ENCODE measurements around the gene TMEM184A. TPM values are rescaled to one million over a fixed set of nuclear protein-coding genes. Genes with fewer than 3 reads are reported as not detected.

The TMEM184A gene
- total and polyA plus RNA-seq, 2 of the 13 experiments (the other 11 are each of a cell fraction or from before 2014, with no cell fraction given) = 9.5 to 20.4 TPM

DNA sequence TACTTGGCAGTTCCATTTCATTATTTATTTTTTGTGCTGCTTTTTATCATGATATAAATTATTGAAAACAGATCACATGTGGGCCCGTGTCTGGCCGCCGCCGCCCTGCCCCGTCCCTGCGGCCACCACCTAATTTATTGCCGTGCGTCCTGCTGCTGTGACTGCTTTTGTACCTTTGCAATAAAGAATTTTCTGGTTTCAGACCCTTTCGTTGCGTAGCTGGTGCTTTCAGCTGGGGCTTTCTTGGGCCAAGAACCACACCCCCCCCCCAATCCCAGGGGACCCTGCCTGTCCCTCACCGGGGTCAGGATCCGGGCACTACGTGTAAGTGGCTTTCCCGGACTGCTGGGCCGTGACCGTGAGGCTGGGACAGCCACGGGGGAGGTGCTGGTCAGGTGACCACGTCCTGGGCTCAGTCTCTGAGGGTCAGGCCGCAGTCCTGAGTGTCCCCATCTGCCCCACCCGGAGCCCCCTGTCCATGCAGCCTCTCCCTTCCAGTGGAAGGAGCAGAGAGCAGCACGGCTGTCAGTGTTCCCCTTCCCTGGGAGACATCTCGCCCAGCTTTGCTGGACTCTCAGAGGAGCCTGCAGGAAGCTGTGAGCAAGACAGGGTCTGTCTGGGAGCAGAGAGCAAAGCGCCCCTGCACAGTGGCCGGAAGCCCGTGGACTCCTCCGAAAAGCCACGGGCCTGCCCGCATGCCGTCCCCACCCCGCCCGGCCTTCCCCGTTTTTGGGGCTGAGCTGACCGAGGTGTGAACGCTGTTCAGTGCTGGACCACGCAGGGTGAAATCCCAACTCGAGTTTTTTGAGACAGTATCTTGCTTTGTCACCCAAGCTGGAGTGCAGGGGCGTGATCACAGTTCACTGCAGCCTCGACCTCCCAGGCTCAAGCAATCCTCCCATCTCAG, 12.9 kb downstream of the TMEM184A start:
- H2AFZ ChIP-seq (ENCODE audit: low read length) = no peak overlapping the region
- no peaks in the 10 kb centered on the region for H3K9me3 ChIP-seq (ENCODE audit: low read length)
- CTCF ChIA-PET (ENCODE audit: low intra/inter-chr PET ratio, low total read pairs) = no interaction called here
- H4K20me1 ChIP-seq (ENCODE audit: insufficient read depth, low read length) = no peaks in the 10 kb centered on the region
- in situ Hi-C loops (cut with HindIII; ENCODE audit: extremely low pct_ligation_motif_present, low pct_unique_long_range_greater_than_20kb) (no loop called here), intact Hi-C loops (cut with micrococcal nuclease; ENCODE audit: unreplicated experiment) (no loop called here)
- 96% methylated on average over 29 of the region's 38 CpGs for WGBS (ENCODE audit: low lambda C conversion rate)
- H3K4me2 ChIP-seq (ENCODE audit: low read depth, low read length) = no peak overlapping the region
- no peak overlapping the region for H3K27ac ChIP-seq (ENCODE audit: extremely low read length, insufficient read depth, low read length)
- FAIRE-seq (no peak), ATAC-seq (no peak), DNase-seq (ENCODE audit: low spot score) (no peak)
- peaks cover 8% of the 10 kb centered on the region for H3K79me2 ChIP-seq (ENCODE audit: insufficient read depth, low read length)
- no TSS peak for BruUV-seq (replicated peaks)
- H3K4me3 ChIP-seq (replicated peaks in 1 of 3; ENCODE audit: insufficient read depth in 1 of 3, low read depth in 2 of 3, low read length in 3 of 3) = no peak overlapping the region
- no peaks in the 10 kb centered on the region for H3K4me1 ChIP-seq (ENCODE audit: insufficient read depth, low read length)
- POLR2A ChIA-PET = interaction anchor here (4.8 kb wide), 1 partner anchor 12 kb away, joined by 30 read pairs; the partner anchor contains the start of gene TMEM184A
- H3K9ac ChIP-seq (ENCODE audit: insufficient read depth, low read depth, low read length) = no peak overlapping the region
- no peaks in the 10 kb centered on the region for H3K27me3 ChIP-seq (ENCODE audit: control insufficient read depth in 1 of 2, insufficient read depth in 2 of 2, low read length in 2 of 2)
- peaks cover 12 to 27% of the 10 kb centered on the region in 2 experiments; a peak in 4 of 5 replicates for H3K36me3 ChIP-seq (replicated peaks in 1 of 2; ENCODE audit: control insufficient read depth in 1 of 2, insufficient read depth in 2 of 2, low read length in 2 of 2)
- 0 out of 2 replicates have a peak, but pooled peaks have one; percentile 14 for TF ChIP-seq HNF1B (CRISPR knock-in tag; IDR thresholded peaks at IDR 0.05)
- TF ChIP-seq AGO2 (optimal IDR thresholded peaks at IDR 0.05; ENCODE audit: low read depth, low read length) = peak; percentile 95
- TF ChIP-seq POLR2AphosphoS5 (IDR thresholded peaks at IDR 0.05; ENCODE audit: low read depth, low read length) = peak; percentile 25; the same call in 1 of the 2 replicates
- TF ChIP-seq AGO1 (IDR thresholded peaks at IDR 0.05; ENCODE audit: low read depth, low read length, poor library complexity, severe bottlenecking) = peak; percentile 100
- TF ChIP-seq FUBP1 (CRISPR knock-in tag; IDR thresholded peaks at IDR 0.05; ENCODE audit: borderline replicate concordance) = no peak
- 0 out of 2 replicates have a peak, but pooled peaks have one; percentile 6 for TF ChIP-seq ZNF776 (CRISPR knock-in tag; IDR thresholded peaks at IDR 0.05)
- TF ChIP-seq RXRA (CRISPR knock-in tag; IDR thresholded peaks at IDR 0.05) = no peak
- TF ChIP-seq MED1 (CRISPR knock-in tag; IDR thresholded peaks at IDR 0.05) = 0 out of 2 replicates have a peak, but pooled peaks have one; percentile 4
- no peak for TF ChIP-seq ZNF276 (CRISPR knock-in tag; IDR thresholded peaks at IDR 0.05; ENCODE audit: low read depth)
- TF ChIP-seq SP2 (CRISPR knock-in tag; IDR thresholded peaks at IDR 0.05) = peak; percentile 17; the same call in 1 of the 2 replicates
- TF ChIP-seq, protein P1, sequence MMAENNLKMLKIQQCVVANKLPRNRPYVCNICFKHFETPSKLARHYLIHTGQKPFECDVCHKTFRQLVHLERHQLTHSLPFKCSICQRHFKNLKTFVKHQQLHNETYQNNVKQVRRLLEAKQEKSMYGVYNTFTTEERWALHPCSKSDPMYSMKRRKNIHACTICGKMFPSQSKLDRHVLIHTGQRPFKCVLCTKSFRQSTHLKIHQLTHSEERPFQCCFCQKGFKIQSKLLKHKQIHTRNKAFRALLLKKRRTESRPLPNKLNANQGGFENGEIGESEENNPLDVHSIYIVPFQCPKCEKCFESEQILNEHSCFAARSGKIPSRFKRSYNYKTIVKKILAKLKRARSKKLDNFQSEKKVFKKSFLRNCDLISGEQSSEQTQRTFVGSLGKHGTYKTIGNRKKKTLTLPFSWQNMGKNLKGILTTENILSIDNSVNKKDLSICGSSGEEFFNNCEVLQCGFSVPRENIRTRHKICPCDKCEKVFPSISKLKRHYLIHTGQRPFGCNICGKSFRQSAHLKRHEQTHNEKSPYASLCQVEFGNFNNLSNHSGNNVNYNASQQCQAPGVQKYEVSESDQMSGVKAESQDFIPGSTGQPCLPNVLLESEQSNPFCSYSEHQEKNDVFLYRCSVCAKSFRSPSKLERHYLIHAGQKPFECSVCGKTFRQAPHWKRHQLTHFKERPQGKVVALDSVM (CRISPR knock-in tag; IDR thresholded peaks at IDR 0.05) = peak; percentile 62; the same call in 1 of the 2 replicates
- 0 out of 2 replicates have a peak, but pooled peaks have one; percentile 33 for TF ChIP-seq RFXAP (CRISPR knock-in tag; IDR thresholded peaks at IDR 0.05; ENCODE audit: borderline replicate concordance)

All from HepG2 (cell line).